ENCODE measurements around the gene LEMD2. TPM values are rescaled to one million over a fixed set of nuclear protein-coding genes. Genes with fewer than 3 reads are reported as not detected.
A peak's percentile ranks its signal among the peaks of the same experiment; 100 is the strongest.

LEMD2 gene
- total and polyA plus RNA-seq, 9 of the 15 experiments (the other 6 are each of a cell fraction or from before 2014, with no cell fraction given): 0.32 to 46.3 (median 30.8) TPM

GRCh38 chr6:33802186-33802958 lies 13.4 kb upstream of the LEMD2 start:
- ATAC-seq: no peak
- Histone ChIP-seq H3K27me3 (ENCODE audit: control insufficient read depth in 2 of 2, insufficient read depth in 2 of 2, low read length in 2 of 2) (peaks cover 75 to 87% of the 10 kb centered on the region in 2 experiments), H3K4me3 (no peak overlapping the region), H3K36me3 (ENCODE audit: control insufficient read depth, insufficient read depth, low read length) (no peaks in the 10 kb centered on the region), H4K20me1 (replicated peaks; ENCODE audit: control insufficient read depth, insufficient read depth, low read length) (peaks cover 10% of the 10 kb centered on the region; the same call in 1 of the 2 replicates), H3K9ac (ENCODE audit: insufficient read depth in 1 of 2, low read depth in 2 of 2, low read length in 2 of 2) (no peak overlapping the region), H3K4me1 (replicated peaks in 1 of 2; ENCODE audit: control insufficient read depth in 2 of 2, insufficient read depth in 2 of 2, low read length in 2 of 2) (peaks cover 0 to 7% of the 10 kb centered on the region in 2 experiments; a peak in 1 of 5 replicates), H3K9me3 (replicated peaks; ENCODE audit: control insufficient read depth, insufficient read depth, low read depth, low read length) (no peaks in the 10 kb centered on the region), H3K9me1 (ENCODE audit: control insufficient read depth, insufficient read depth, low read length) (no peaks in the 10 kb centered on the region), H3K79me2 (ENCODE audit: control insufficient read depth, insufficient read depth, low read length) (no peaks in the 10 kb centered on the region), H3K4me2 (ENCODE audit: insufficient read depth, low read length) (no peak overlapping the region), H2AFZ (ENCODE audit: low read depth, low read length) (no peak overlapping the region), H3K27ac (ENCODE audit: extremely low read depth, low read depth, low read length) (no peak overlapping the region)
- no peak for FAIRE-seq
- in situ Hi-C loops (cut with MboI): no loop called here
- peak; percentile 35; the same call in 1 of the 2 replicates for TF ChIP-seq SPI1 (IDR thresholded peaks at IDR 0.05; ENCODE audit: borderline replicate concordance, low read depth, low read length)
- TF ChIP-seq MAZ (CRISPR knock-in tag; conservative IDR thresholded peaks at IDR 0.05 in 1 of 2, IDR thresholded peaks at IDR 0.05 in 1 of 2): no peak
- TF ChIP-seq MXD1 (CRISPR knock-in tag; IDR thresholded peaks at IDR 0.05; ENCODE audit: borderline replicate concordance, poor library complexity, severe bottlenecking): no peak
- 2% methylated on average over 14 of the region's 14 CpGs for WGBS (ENCODE audit: insufficient coverage, low coverage, missing lambda C conversion rate)
- intact Hi-C loops (cut with micrococcal nuclease): no loop called here
- DNase-seq (ENCODE audit: extremely low read depth in 1 of 4, low spot score in 3 of 4): no peak
- POLR2A ChIA-PET: interaction anchor here (0.6 to 1.5 kb wide), 4 partner anchors 8 to 16 kb away, joined by 3 to 6 read pairs (median 4); partner anchors contain the start of gene LEMD2
- BruUV-seq (replicated peaks): no TSS peak
- CTCF ChIA-PET (ENCODE audit: low intra/inter-chr PET ratio): no interaction called here

Data from K562 (cell line).